GM21576 (cell line): ENCODE data around the gene POTEC.
"Not testable (repeated sequence)": the region's sequence is repeated elsewhere in the genome, so short reads cannot be mapped to it uniquely, and the experiment has no call there.

Experiments
- ATAC-seq: cut with Tn5 transposase; IDR thresholded peaks from one replicate; pipeline ENCODE4 v1.9.1; 2021; ENCODE audit warnings: mild to moderate bottlenecking, moderate library complexity; ENCODE audit not compliant: unreplicated experiment

The POTEC gene

DNA sequence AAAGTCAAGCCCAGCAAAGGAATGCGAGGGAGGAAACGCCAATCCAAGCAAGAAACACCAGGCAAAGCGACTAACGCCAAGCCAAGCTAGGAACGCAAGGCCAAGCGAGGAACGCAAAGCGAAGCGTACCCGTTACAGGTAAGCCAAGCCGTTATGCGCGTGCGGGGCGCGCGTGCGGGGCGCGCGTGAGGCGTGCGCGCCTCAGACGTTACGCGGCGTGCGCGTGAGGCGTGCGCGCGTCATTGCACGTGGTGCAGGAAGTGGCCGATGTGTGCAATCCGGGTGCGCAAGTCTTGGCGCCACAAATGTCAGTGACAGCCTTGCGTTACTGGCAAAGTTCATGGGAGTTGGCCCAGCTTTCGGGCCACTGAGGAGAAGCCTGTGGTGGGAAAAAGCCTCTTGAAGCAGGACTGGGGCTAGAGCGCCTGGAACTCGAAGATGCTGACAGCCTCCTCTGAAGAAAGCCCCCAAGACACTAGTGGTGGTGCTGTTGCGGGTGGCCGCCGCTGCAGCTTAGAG lies at the start of gene POTEC:
POTEC (minus strand) TSS at position 155 of the 519 bp plus-strand sequence. CDS start 454 bp downstream, outside the sequence.
- not testable (repeated sequence) for ATAC-seq

DNA sequence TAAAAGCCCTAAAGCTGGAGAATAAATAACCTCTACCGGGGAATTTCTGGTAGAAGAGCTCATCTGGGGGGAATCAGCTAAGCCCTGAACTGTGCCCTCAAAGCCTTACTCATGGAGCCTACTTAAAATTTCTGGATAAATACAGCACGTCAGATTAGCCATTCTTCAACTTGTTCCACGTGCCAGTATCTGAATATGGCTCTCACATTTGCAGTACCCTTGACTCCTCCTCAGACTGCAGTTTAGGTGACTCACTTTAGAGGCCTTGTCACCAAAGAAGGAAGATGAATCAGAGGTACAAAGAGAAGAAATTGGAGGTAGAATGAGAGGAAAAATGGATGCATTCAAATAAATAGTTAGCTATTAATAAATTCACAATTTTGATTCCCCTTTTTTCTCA lies 34.6 kb upstream of the POTEC start:
- ATAC-seq, result no peak

GRCh38 chr18:14559502-14559901 lies 16.1 kb upstream of the POTEC start:
- not testable (repeated sequence) for ATAC-seq

GRCh38 chr18:14531659-14532058 lies 11.7 kb downstream of the POTEC start:
- ATAC-seq, result not testable (repeated sequence)

DNA sequence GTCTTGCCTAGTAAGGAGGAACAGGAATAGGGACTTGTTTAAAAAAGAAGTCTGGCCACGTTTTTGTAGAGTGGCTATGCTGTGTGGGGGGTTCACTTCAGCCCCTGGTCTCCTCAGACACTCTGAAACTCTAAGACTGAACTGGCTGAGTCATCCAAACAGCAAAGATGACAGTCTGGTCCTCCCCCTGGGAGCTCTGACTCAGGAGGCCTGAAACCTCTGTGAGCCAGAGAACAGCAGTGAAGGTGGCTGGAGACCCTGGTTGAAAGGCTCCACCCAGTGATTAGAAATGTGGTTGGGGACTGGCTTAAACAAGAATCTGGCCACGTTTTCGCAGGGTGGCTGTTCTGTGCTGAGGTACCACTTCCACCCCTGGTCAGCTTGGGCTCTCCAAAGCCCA lies 32.7 kb downstream of the POTEC start:
- not testable (repeated sequence) for ATAC-seq

- ATAC-seq, result not testable (repeated sequence)
These were observed 39.7 kb downstream of the POTEC start for GRCh38 chr18:14503691-14504090.

DNA sequence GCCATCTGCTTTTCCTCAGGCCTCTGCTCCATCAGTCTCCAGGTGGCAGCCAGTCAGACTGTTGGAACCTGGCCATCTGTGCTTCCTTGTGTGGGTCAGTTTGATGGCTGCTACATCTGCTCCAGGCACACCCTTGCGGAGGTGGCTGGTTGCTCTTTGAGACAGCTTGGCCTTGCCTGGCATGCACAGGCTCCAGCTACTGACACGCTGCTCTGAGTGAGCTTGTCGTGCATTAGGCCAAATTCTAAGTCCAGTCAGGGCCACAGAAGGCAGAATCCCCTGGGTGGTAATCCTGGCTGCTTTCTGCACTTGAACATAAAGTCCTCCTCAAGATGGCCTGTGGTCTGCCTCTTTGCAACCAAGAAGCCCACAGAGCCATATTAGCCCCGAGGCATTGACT lies 41.5 kb downstream of the POTEC start:
- not testable (repeated sequence) for ATAC-seq

- not testable (repeated sequence) for ATAC-seq
These were observed 54.0 kb downstream of the POTEC start for GRCh38 chr18:14489256-14490014.

- ATAC-seq, result not testable (repeated sequence)
These were observed 54.6 kb downstream of the POTEC start for GRCh38 chr18:14488789-14489188.

DNA sequence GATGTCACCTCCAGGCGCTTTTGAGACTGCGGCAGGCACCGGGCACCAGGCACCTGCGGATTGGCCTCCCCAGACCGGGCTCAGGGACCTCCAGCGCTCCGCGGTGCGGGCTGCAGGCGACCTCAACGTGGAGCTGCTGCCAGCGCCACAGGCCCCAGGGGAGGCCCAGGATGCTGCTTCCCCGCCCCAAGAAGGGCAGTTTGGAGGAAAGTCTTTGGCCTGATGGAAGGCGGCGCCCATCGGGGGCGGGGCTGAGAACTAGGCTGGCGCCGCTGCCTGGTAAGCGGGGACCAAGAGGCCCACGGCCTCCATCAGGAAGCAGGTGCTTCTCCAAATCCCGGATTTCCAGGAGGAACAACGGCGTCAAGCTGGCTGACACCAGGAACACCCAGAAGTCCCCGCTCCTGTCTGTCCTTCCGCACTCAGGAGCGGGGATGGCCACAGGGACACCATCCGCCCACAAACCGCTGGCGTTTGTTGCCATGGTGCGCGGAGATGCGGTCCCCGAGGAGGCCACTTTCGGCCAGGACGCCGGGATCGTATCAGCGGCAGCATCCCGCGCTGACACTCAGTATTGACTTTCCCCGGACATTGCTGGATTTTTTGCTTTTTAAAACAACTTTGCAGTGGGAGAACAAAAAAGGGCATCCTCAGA lies 56.3 kb downstream of the POTEC start:
- ATAC-seq, result not testable (repeated sequence)

GRCh38 chr18:14479076-14479475 lies 64.3 kb downstream of the POTEC start:
- ATAC-seq, result not testable (repeated sequence)

DNA sequence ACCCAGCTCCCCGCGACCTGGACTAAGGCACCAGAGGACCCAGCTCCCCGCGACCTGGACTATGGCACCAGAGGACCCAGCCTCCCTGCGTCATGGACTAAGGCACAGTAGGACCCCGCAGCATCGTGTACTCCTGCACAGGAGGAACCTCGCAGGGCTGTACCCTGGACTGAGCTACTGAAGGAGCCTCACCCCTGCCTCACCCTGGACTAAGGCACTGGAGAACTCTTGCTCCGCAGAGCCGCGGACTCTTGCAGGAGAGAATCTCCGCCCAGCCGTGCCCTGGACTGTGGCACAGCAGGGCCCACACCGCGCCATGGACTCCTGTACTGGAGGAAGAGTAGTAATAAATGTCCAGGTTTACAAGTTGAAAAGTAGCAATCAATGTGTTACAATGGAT lies 67.9 kb downstream of the POTEC start:
- ATAC-seq, result not testable (repeated sequence)

DNA sequence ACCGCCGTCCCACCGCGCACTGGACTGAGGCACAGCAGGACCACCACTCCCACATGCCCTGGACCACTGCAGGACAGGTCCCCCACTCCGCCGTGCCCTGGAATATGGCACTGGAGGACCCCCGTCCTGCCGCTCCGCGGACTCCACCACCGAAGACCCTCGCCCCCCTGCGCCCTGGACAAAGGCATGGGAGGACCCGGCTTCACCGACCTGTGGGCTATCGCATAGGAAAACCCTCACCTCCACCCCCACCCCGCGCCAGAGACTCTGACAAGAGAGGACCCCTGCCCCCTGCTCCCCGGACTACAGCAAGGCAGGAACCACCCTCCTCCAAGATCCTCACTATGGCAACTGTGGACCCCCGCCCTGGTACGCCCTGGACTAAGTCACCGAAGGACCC lies 68.6 kb downstream of the POTEC start:
- not testable (repeated sequence) for ATAC-seq

- ATAC-seq, result not testable (repeated sequence)
These were observed 69.2 kb downstream of the POTEC start for GRCh38 chr18:14474007-14474720.

DNA sequence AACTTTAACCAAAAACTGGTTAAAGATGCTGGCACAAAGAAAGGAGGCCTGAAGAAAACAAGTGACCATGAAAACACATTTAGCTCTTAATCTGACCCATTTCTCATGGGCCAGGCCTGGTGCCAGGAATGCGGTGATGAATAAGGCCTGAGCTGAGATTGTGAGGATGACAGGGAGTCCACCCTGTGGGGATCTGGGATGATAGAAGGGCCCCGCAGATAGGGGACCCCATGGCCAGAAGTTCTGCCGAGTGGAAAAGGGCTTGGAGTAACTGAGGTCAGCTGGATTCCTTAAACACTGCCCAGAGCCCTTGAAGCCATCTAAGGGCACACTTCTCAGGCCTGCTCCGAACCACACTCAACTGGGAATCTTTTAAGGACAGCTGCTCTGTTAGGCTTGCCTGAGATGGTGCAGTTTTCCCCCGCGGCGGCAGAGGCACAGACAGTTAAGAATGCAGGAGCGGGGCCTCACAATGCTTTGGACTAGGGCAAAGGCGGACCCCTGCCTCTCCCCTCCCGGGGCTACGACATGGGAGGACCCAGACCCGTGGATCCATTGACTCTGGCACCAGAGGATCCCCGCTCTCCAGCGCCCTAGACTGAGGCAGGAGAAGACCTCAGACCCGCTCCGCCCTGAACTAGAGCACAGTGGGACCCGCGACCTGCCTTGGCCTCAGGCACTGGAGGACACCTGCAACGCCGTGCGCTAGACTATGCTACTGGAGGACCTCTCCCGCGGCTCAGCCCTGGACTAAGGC lies 70.0 kb downstream of the POTEC start:
- ATAC-seq, result not testable (repeated sequence)

GRCh38 chr18:14471286-14471685 lies 72.1 kb downstream of the POTEC start:
- ATAC-seq, result not testable (repeated sequence)

- not testable (repeated sequence) for ATAC-seq
These were observed 73.0 kb downstream of the POTEC start for GRCh38 chr18:14470446-14470845.

DNA sequence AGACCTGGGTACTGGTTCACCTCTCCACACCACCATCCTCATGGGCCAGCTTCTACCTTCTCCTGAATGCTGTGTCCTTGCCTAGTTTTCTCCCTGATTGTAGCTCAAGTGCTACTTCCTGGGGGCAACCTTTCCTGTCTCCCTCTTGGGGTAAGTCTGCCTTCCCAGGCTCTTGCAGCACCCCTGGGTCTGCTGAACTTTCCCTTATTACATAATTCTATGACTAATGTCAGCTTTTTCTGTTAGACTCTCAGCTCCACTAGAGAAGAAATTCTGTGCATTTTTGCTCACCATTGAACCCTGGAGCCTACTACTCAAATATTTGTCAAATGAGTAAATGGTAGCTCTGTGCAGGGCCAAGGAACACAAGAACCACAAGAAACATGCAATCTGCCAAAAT lies 73.4 kb downstream of the POTEC start:
- ATAC-seq, result not testable (repeated sequence)

DNA sequence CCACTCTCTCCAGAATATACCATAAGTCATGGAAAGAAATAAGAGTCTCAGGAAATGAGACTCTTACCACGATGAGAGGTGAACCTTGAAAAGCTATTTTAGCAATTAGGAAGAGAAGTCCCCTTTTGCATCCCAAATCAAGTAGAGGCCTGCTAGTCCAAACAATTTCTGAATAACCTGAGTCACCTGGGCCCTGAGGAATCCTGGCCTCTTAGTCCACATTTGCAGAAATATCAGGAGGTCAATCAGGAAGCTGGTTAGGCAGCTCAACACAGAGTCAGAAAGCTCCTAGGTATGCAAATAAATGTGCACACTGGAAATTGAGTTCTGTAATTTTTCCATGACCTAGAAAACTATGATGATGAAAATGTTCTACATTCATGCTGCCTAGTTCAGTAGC lies 77.4 kb downstream of the POTEC start:
- ATAC-seq, result not testable (repeated sequence)
